ENCODE results near the gene ATXN7L3. TPM values are rescaled to one million over a fixed set of nuclear protein-coding genes. Genes with fewer than 3 reads are reported as not detected.
"Not testable (repeated sequence)": the region's sequence is repeated elsewhere in the genome, so short reads cannot be mapped to it uniquely, and the experiment has no call there.

ATXN7L3 gene
- total RNA-seq, 4 donors from 2014 or later = 40.9 to 60.4 (median 52.7) TPM

DNA sequence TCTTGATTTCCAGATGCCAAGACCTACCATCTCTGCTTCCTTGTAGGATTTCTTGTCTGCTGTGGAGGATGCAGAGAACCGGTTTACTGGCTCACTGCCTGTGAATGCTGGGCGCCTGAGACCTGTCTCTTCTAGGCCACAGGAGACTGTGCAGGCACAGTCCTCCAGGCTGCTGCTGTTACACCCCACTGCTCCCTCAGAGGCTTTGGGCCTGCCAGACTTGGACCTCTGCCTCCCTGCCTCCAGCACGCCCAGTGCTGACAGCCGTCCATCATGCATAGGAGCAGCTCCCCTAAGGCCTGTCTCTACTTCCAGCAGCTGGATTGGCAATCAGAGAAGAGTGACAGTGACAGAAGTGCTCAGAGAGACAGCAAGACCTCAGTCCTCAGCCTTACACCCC lies 51.9 kb downstream of the ATXN7L3 start:
- no peaks in the 10 kb centered on the region for H3K9me3 ChIP-seq
- DNase-seq (ENCODE audit: low spot score in 2 of 2) = no peak
- TF ChIP-seq EP300 (IDR thresholded peaks at IDR 0.05) (no peak), POLR2A (IDR thresholded peaks at IDR 0.05) (no peak)
- TF ChIP-seq, protein P1, sequence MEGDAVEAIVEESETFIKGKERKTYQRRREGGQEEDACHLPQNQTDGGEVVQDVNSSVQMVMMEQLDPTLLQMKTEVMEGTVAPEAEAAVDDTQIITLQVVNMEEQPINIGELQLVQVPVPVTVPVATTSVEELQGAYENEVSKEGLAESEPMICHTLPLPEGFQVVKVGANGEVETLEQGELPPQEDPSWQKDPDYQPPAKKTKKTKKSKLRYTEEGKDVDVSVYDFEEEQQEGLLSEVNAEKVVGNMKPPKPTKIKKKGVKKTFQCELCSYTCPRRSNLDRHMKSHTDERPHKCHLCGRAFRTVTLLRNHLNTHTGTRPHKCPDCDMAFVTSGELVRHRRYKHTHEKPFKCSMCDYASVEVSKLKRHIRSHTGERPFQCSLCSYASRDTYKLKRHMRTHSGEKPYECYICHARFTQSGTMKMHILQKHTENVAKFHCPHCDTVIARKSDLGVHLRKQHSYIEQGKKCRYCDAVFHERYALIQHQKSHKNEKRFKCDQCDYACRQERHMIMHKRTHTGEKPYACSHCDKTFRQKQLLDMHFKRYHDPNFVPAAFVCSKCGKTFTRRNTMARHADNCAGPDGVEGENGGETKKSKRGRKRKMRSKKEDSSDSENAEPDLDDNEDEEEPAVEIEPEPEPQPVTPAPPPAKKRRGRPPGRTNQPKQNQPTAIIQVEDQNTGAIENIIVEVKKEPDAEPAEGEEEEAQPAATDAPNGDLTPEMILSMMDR (IDR thresholded peaks at IDR 0.05) = no peak
- peaks cover 0 to 8% (median 0%) of the 10 kb centered on the region in 4 donors for H3K4me1 ChIP-seq
- no peaks in the 10 kb centered on the region for H3K27me3 ChIP-seq
- 94 to 96% methylated on average over 4 of the region's 4 CpGs for WGBS, 2 donors
- H3K4me3 ChIP-seq = no peak overlapping the region
- peak overlapping the region in 1 of 4 donors; percentile 74 for H3K27ac ChIP-seq
- H3K36me3 ChIP-seq = peaks cover 0 to 9% (median 0%) of the 10 kb centered on the region in 3 donors

DNA sequence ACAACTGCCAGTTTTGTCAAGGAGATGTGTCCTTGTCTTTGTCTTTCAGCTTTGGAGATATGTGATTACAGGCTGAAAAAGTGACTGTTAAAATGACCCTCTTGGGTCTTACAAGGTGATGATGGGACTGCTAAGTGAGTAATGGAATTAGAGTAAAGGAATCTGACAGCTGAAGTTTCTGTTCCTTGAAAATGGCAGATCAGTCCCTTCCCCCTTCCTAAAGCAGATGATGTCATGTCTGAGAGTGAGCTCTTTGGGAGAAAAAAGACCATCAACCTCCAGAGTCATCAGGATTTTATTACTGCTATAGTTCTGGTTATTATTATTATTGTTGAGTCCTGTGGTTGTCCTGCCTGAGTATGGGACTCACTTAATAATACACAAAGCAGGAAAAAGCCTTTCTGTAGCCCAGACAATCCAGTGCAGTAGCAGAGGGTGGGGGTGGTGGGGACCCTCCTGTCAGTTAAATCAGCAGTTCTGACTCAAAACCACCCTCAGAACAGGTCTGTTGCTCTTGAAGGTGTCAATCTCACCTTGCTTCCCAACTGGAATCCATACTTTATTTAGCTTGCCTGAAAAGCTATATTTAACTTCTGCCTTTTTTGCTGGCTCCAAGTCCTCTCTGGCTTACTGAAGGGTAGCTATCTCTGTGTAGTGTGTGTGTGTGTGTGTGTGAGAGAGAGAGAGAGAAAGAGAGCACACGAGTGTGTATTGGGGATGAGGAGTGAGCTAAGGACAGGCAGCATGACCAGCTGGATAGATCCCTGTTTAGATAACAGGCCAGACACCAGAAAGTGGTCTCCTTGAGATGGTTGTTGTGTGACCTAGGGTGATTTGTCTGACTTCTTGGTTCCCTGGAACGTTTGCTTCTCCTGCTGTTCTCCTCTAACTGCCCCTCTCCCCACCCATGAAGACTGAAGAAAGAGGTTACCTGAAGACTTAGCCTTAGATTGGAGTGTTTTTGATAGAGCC lies 53.0 kb downstream of the ATXN7L3 start:
- H3K9me3 ChIP-seq = no peaks in the 10 kb centered on the region
- peaks cover 0 to 19% (median 3%) of the 10 kb centered on the region in 4 donors for H3K4me1 ChIP-seq
- H3K27me3 ChIP-seq = no peaks in the 10 kb centered on the region
- DNase-seq (ENCODE audit: low spot score in 2 of 2) = no peak
- H3K27ac ChIP-seq = peak overlapping the region in 3 of 4 donors; percentile 30 to 74 (median 66)
- TF ChIP-seq, protein P1 (IDR thresholded peaks at IDR 0.05) = no peak
- TF ChIP-seq EP300 (IDR thresholded peaks at IDR 0.05) (no peak), POLR2A (IDR thresholded peaks at IDR 0.05) (no peak)
- 51 to 54% methylated on average over 2 of the region's 2 CpGs for WGBS, 2 donors
- peaks cover 0 to 9% (median 0%) of the 10 kb centered on the region in 3 donors for H3K36me3 ChIP-seq
- no peak overlapping the region for H3K4me3 ChIP-seq

DNA sequence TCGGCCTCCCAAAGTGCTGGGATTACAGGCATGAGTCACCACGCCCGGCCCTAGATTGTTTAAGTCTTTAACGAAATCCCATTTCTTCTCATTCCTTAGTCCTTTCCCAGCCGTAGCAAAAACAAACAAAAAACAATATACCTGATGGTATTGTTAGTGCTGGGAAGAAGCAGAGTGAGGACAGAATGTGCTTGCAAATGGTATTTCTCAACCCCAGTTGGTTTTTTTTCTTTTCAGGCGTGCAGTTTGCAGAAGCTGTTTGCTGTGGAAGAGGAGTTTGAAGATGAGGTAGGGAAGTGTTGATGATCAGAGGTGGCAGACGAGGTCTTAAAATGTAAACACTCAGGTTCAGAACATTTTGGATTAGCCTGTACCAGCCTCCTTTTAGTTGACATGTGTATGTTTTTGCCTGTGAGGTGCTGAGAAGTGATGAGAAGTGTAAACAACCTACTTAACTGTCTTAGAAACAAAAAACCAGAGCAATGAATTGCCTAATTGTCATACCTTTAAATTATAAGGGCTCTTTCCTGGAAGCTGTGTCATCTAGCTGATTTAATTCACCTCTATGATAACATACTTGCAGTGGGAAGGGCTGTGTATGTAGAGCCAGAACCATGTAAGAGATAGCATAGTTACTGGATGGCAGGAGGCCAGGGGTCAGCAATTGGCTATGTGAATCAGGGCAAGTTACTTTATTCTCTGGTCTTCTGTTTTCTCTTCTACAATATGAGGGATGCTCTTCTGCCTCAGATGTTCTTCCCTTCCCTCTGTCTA lies 54.5 kb downstream of the ATXN7L3 start:
- no peaks in the 10 kb centered on the region for H3K9me3 ChIP-seq
- H3K27ac ChIP-seq = peak overlapping the region in 2 of 4 donors; percentile 66 to 78
- H3K27me3 ChIP-seq = no peaks in the 10 kb centered on the region
- H3K4me1 ChIP-seq = peaks cover 0 to 22% (median 5%) of the 10 kb centered on the region in 4 donors
- H3K36me3 ChIP-seq = peaks cover 0 to 9% (median 0%) of the 10 kb centered on the region in 3 donors
- WGBS, 2 donors = 78 to 79% methylated on average over 7 of the region's 7 CpGs
- H3K4me3 ChIP-seq = no peak overlapping the region
- DNase-seq (ENCODE audit: low spot score in 2 of 2) = no peak
- peak; percentile 81 to 83 for TF ChIP-seq EP300 (IDR thresholded peaks at IDR 0.05)
- TF ChIP-seq, protein P1 (IDR thresholded peaks at IDR 0.05) = no peak

DNA sequence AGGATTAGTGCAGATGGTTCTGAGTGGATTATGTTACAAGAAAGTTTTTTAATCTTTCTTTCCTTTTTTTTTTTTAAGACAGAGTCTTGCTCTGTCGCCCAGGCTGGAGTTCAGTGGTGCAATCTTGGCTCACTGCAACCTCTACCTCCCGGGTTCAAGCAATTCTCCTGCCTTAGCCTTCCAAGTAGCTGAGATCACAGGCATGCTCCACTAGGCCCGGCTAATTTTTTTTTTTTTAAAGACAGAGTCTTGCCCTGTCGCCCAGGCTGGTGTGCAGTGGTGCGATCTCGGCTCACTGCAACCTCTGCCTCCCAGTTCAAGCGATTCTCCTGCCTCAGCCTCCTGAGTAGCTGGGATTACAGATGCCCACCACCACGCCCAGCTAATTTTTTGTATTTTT lies 55.8 kb downstream of the ATXN7L3 start:
- not testable (repeated sequence) for H3K36me3 ChIP-seq; H3K27me3 ChIP-seq; H3K4me3 ChIP-seq; H3K9me3 ChIP-seq; DNase-seq (ENCODE audit: low spot score in 2 of 2)
- Histone ChIP-seq H3K27ac (peak overlapping the region in 1 of 4 donors; percentile 78), H3K4me1 (peaks cover 0 to 17% (median 5%) of the 10 kb centered on the region in 4 donors)
- WGBS, 2 donors = 86 to 88% methylated on average over 8 of the region's 8 CpGs

Small RNAs within 50 kb of the gene (small RNA-seq; reads per million reads assigned to genes)
- not detected for gene MIR6782

Other genes with a start within 250 kb of the ATXN7L3 start
- gene PYY, start 245.9 kb downstream of the ATXN7L3 start, total RNA-seq = 1 to 10 TPM in 1 of 4 donors, not detected in 3; 2.0 TPM
- 1 to 10 TPM in 3 of 4 donors, under 1 TPM in 1; 0.84 to 7.2 (median 1.8) TPM for gene NAGS, start 195.3 kb downstream of the ATXN7L3 start, total RNA-seq
- 10 to 100 TPM; 28.6 to 41.2 (median 34.5) TPM for gene TMEM101, start 184.9 kb downstream of the ATXN7L3 start, total RNA-seq
- 10 to 100 TPM; 18.2 to 37.2 (median 23.9) TPM for gene LSM12, start 133.2 kb downstream of the ATXN7L3 start, total RNA-seq
- gene G6PC3, start 129.1 kb downstream of the ATXN7L3 start, total RNA-seq = 10 to 100 TPM; 24.9 to 68.7 (median 36.2) TPM
- gene HDAC5, start 76.2 kb downstream of the ATXN7L3 start, total RNA-seq = 100 to 1,000 TPM in 3 of 4 donors, 10 to 100 TPM in 1; 99.8 to 201 (median 125) TPM
- gene HROB, start 58.0 kb downstream of the ATXN7L3 start, total RNA-seq = 1 to 10 TPM; 1.5 to 2.7 (median 2.1) TPM
- gene ASB16, start 29.2 kb downstream of the ATXN7L3 start, total RNA-seq = 1 to 10 TPM in 1 of 4 donors, not detected in 3; 2.7 TPM
- 10 to 100 TPM; 28.6 to 41.2 (median 35.6) TPM for gene TMUB2, start 12.9 kb downstream of the ATXN7L3 start, total RNA-seq
- 10 to 100 TPM; 65.7 to 71.9 (median 69.3) TPM for gene UBTF, start 19.8 kb upstream of the ATXN7L3 start, total RNA-seq
- under 1 TPM in 1 of 4 donors, not detected in 3; 0.21 TPM for gene SLC4A1, start 68.3 kb upstream of the ATXN7L3 start, total RNA-seq
- gene RUNDC3A, start 108.7 kb upstream of the ATXN7L3 start, total RNA-seq = not detected
- gene SLC25A39, start 124.9 kb upstream of the ATXN7L3 start, total RNA-seq = 10 to 100 TPM; 51.3 to 99.0 (median 70.9) TPM
- 100 to 1,000 TPM; 159 to 223 (median 188) TPM for gene GRN, start 145.4 kb upstream of the ATXN7L3 start, total RNA-seq
- 1 to 10 TPM; 1.0 to 8.1 (median 5.2) TPM for gene FAM171A2, start 164.0 kb upstream of the ATXN7L3 start, total RNA-seq
- 1 to 10 TPM; 1.5 to 3.0 (median 2.8) TPM for gene ITGA2B, start 189.8 kb upstream of the ATXN7L3 start, total RNA-seq

Measured in tibial nerve (tissue), 4 donors.